ENCODE results near the gene MGLL. TPM values are rescaled to one million over a fixed set of nuclear protein-coding genes. Genes with fewer than 3 reads are reported as not detected.
"Not testable (repeated sequence)": the region's sequence is repeated elsewhere in the genome, so short reads cannot be mapped to it uniquely, and the experiment has no call there.

The MGLL gene
- total RNA-seq, 3 donors from 2014 or later = 25.8 to 79.5 (median 30.2) TPM

- DNase-seq (ENCODE audit: low spot score in 2 of 2) = no peak
Measured at GRCh38 chr3:127660621-127661251, 161.6 kb downstream of the MGLL start.

GRCh38 chr3:127658234-127658633 lies 164.1 kb downstream of the MGLL start:
- intact Hi-C loops (cut with DNase I; ENCODE audit: low total_unique reads) = no loop called here
- DNase-seq (ENCODE audit: low spot score in 2 of 2) = no peak
- Histone ChIP-seq H3K9me3 (no peaks in the 10 kb centered on the region), H3K27ac (no peak overlapping the region), H3K4me1 (no peaks in the 10 kb centered on the region), H3K36me3 (no peaks in the 10 kb centered on the region), H3K4me3 (no peak overlapping the region), H3K27me3 (no peaks in the 10 kb centered on the region)
- no peak for TF ChIP-seq POLR2A (IDR thresholded peaks at IDR 0.05)
- TF ChIP-seq POLR2AphosphoS5 (IDR thresholded peaks at IDR 0.05) = no peak

More at GRCh38 chr3:127660621-127661251, 161.6 kb downstream of the MGLL start:
- H3K4me3 ChIP-seq = no peak overlapping the region
- intact Hi-C loops (cut with DNase I; ENCODE audit: low total_unique reads) = loop anchor here (10.0 kb wide), 1 partner anchor 314 kb away; no protein-coding TSS in a partner anchor
- no peaks in the 10 kb centered on the region for H3K27me3 ChIP-seq
- H3K9me3 ChIP-seq = no peaks in the 10 kb centered on the region
- no peaks in the 10 kb centered on the region for H3K4me1 ChIP-seq
- no peaks in the 10 kb centered on the region for H3K36me3 ChIP-seq
- no peak overlapping the region for H3K27ac ChIP-seq
- TF ChIP-seq POLR2A (IDR thresholded peaks at IDR 0.05) (no peak), CTCF (IDR thresholded peaks at IDR 0.05) (no peak), POLR2AphosphoS5 (IDR thresholded peaks at IDR 0.05) (no peak)

GRCh38 chr3:127656906-127657305 lies 165.4 kb downstream of the MGLL start:
- H3K27ac ChIP-seq = no peak overlapping the region
- TF ChIP-seq POLR2A (IDR thresholded peaks at IDR 0.05) = no peak
- TF ChIP-seq CTCF (IDR thresholded peaks at IDR 0.05) = no peak
- no peak for TF ChIP-seq POLR2AphosphoS5 (IDR thresholded peaks at IDR 0.05)
- intact Hi-C loops (cut with DNase I; ENCODE audit: low total_unique reads) = no loop called here
- no peaks in the 10 kb centered on the region for H3K36me3 ChIP-seq
- H3K4me1 ChIP-seq = no peaks in the 10 kb centered on the region
- no peak overlapping the region for H3K4me3 ChIP-seq
- no peak for DNase-seq (ENCODE audit: low spot score in 2 of 2)
- no peaks in the 10 kb centered on the region for H3K27me3 ChIP-seq
- H3K9me3 ChIP-seq = no peaks in the 10 kb centered on the region

GRCh38 chr3:127655641-127656040 lies 166.7 kb downstream of the MGLL start:
- intact Hi-C loops (cut with DNase I; ENCODE audit: low total_unique reads) = no loop called here
- H3K36me3 ChIP-seq = no peaks in the 10 kb centered on the region
- TF ChIP-seq POLR2AphosphoS5 (IDR thresholded peaks at IDR 0.05) (no peak), POLR2A (IDR thresholded peaks at IDR 0.05) (no peak), CTCF (IDR thresholded peaks at IDR 0.05) (no peak)
- no peaks in the 10 kb centered on the region for H3K27me3 ChIP-seq
- no peaks in the 10 kb centered on the region for H3K9me3 ChIP-seq
- no peak overlapping the region for H3K27ac ChIP-seq
- H3K4me3 ChIP-seq = no peak overlapping the region
- DNase-seq (ENCODE audit: low spot score in 2 of 2) = no peak
- no peaks in the 10 kb centered on the region for H3K4me1 ChIP-seq

GRCh38 chr3:127654993-127655392 lies 167.3 kb downstream of the MGLL start:
- H3K27ac ChIP-seq; H3K36me3 ChIP-seq; H3K27me3 ChIP-seq; H3K4me1 ChIP-seq; intact Hi-C loops (cut with DNase I; ENCODE audit: low total_unique reads); H3K9me3 ChIP-seq; H3K4me3 ChIP-seq; DNase-seq (ENCODE audit: low spot score in 2 of 2): not testable (repeated sequence)

GRCh38 chr3:127654374-127654773 lies 167.9 kb downstream of the MGLL start:
- intact Hi-C loops (cut with DNase I; ENCODE audit: low total_unique reads) = no loop called here
- DNase-seq (ENCODE audit: low spot score in 2 of 2) = no peak
- Histone ChIP-seq H3K4me1 (no peaks in the 10 kb centered on the region), H3K27me3 (no peaks in the 10 kb centered on the region), H3K27ac (no peak overlapping the region), H3K36me3 (no peaks in the 10 kb centered on the region), H3K4me3 (no peak overlapping the region), H3K9me3 (no peaks in the 10 kb centered on the region)
- TF ChIP-seq POLR2A (IDR thresholded peaks at IDR 0.05) (no peak), CTCF (IDR thresholded peaks at IDR 0.05) (no peak), POLR2AphosphoS5 (IDR thresholded peaks at IDR 0.05) (no peak)

All from breast epithelium (tissue), 4 donors.